Heart right ventricle (tissue), 16 donors: Measurements from ENCODE around the gene PAPSS1. TPM values are rescaled to one million over a fixed set of nuclear protein-coding genes. Genes with fewer than 3 reads are reported as not detected.

ENCODE experiments used
- ATAC-seq, 8 donors: fragments of 200-7000 bp; cut with Tn5 transposase; one replicate each; pipeline ENCODE4 v1.9.1; 2020; ENCODE audit warnings: mild to moderate bottlenecking in 8 of 8, moderate library complexity in 8 of 8, moderate number of reproducible peaks in 1 of 8
- DNase-seq, 2 donors: peaks; one replicate each; pipeline ENCODE4 v3.0.0-alpha.2; 2020
- H3K27ac ChIP-seq, 10 donors: fragments of 200-600 bp; sonication (generic) in 2 of 10; one replicate each; pipeline versions ENCODE4 v1.5.0 to v1.8.0; 2020 to 2022; ENCODE audit warnings: mild to moderate bottlenecking in 3 of 10
- H3K27me3 ChIP-seq, 7 donors: fragments of 200-600 bp; one replicate each; pipeline ENCODE4 v1.8.0; 2021 to 2022; ENCODE audit warnings: mild to moderate bottlenecking in 2 of 7
- H3K36me3 ChIP-seq, 9 donors: fragments of 200-600 bp; sonication (generic) in 1 of 9; one replicate each; pipeline versions ENCODE4 v1.5.0 to v1.8.0; 2020 to 2022; ENCODE audit warnings: mild to moderate bottlenecking in 2 of 9
- H3K4me1 ChIP-seq, 9 donors: fragments of 200-600 bp; sonication (generic) in 1 of 9; one replicate each; pipeline versions ENCODE4 v1.5.0 to v1.8.0; 2020 to 2022; ENCODE audit warnings: mild to moderate bottlenecking in 4 of 9
- H3K4me3 ChIP-seq, 10 donors: fragments of 200-600 bp; sonication (generic) in 2 of 10; one replicate each; pipeline versions ENCODE4 v1.5.0 to v1.8.0; 2020 to 2022; ENCODE audit warnings: mild to moderate bottlenecking in 7 of 10, moderate library complexity in 2 of 10
- H3K9me3 ChIP-seq, 11 donors: fragments of 200-600 bp in 10 of 11; sonication (generic) in 2 of 11; one replicate each; pipeline versions ENCODE4 v1.5.0 to v1.8.0; 2013 to 2022; ENCODE audit warnings: mild to moderate bottlenecking in 2 of 11, control low read depth in 1 of 11, moderate library complexity in 1 of 11
- CTCF ChIP-seq, 9 donors: fragments of 200-600 bp; sonication (generic) in 2 of 9; IDR thresholded peaks; one replicate each; pipeline versions ENCODE4 v1.5.0 to v1.8.0; 2021 to 2022; ENCODE audit warnings: antibody characterized with exemption in 9 of 9, mild to moderate bottlenecking in 5 of 9, moderate library complexity in 1 of 9
- WGBS, 2 donors: extraction: QIAGEN DNeasy Blood & Tissue Kit; methylation state at CpG; one replicate each; pipeline ENCODE4 v1.1.7; 2013; ENCODE audit warnings: inconsistent platforms in 1 of 2; 5-methylcytosine and 5-hydroxymethylcytosine counted together
- intact Hi-C, 10 donors: fragments of 100-400 bp; cut with DNase I; formaldehyde crosslinking; loops; one replicate each; pipeline versions ENCODE4 v1.11.1 to v1.14.2; 2022
- polyA plus RNA-seq, 2 donors: library from polyadenylated mRNA; stranded (reverse); fragments of 200-250 nt; gene quantifications; one replicate each; pipeline ENCODE4 v1.2.3, GENCODE V29; 2013
- total RNA-seq, 10 donors: library from RNA; stranded (reverse); fragmentation: NEBNext Ultra II Directional in 3 of 10; extraction: Animal tissue kit (Norgen Biotek cat#: 25700) in 3 of 10; gene quantifications; one replicate each; pipeline versions ENCODE4 v1.2.1 to v1.2.4, GENCODE V29; 2021 to 2023
- donor health status: Arrhythmogenic right ventricular cardiomyopathy.
- donor health status: ischemic (EF 13 %, LVEDD 7.1; RV severe dilation, severe dysfunction).
- donor health status: healthy with polysubstance abuse.
- donor health status: DM: no; HTN: yes; CAD: no.
- donor health status: DM: no; HTN: no; CAD: no.
- donor health status: ischemic (EF 25% LVEDD 6.9; RV normal size, moderate dysfunction).
- donor health status: ischemic (EF 25% LVEDD 5.7; RV mildly dilated, moderate dysfunction).
- donor health status: healthy.
- donor health status: DM: yes; HTN: yes; CAD: no.
- donor health status: Ischemic cardiomyopathy.
- donor health status: ischemic (EF 35%, LVEDD 5.7; RV mildly dilated, moderate dysfunction).
- donor health status: nonischemic (EF 11% LVEDD 7.7; RV severe dilation, severe dysfunction).
- donor health status: DM: yes; HTN: yes; CAD: no.
- donor health status: PGD.
- donor health status: ischemic (EF 29% LVEDD 5.4; RV normal size, mild dysfunction).
- donor health status: nonischemic (EF 23%, LVEDD 6.1; RV moderate dilation, normal function).

PAPSS1 gene
- total and polyA plus RNA-seq, 12 donors: 6.9 to 18.9 (median 10.7) TPM

GRCh38 chr4:107564326-107564725 is 155.7 kb downstream of the PAPSS1 start:
- Histone ChIP-seq H3K36me3 (no peaks in the 10 kb centered on the region), H3K4me3 (no peak overlapping the region), H3K27me3 (no peaks in the 10 kb centered on the region), H3K27ac (no peak overlapping the region), H3K4me1 (no peaks in the 10 kb centered on the region), H3K9me3 (peaks cover 0 to 43% (median 15%) of the 10 kb centered on the region in 11 donors)
- intact Hi-C loops: no loop called here
- DNase-seq (no peak), ATAC-seq (no peak)
- TF ChIP-seq CTCF (IDR thresholded peaks at IDR 0.05): no peak
- 18 to 21% methylated on average over 5 of the region's 5 CpGs for WGBS, 2 donors

Other genes starting within 250 kb of the PAPSS1 start
- 10 to 100 TPM; 14.3 to 36.9 (median 25.8) TPM for gene SGMS2, start 104.7 kb upstream of the PAPSS1 start, total RNA-seq
- gene SGMS2, start 104.7 kb upstream of the PAPSS1 start, polyA plus RNA-seq: 10 to 100 TPM in 1 of 2 donors, 1 to 10 TPM in 1; 2.3 to 12.4 TPM
- 10 to 100 TPM in 1 of 10 donors, 1 to 10 TPM in 9; 5.6 to 10.2 (median 6.7) TPM for gene CYP2U1, start 211.3 kb upstream of the PAPSS1 start, total RNA-seq
- gene CYP2U1, start 211.3 kb upstream of the PAPSS1 start, polyA plus RNA-seq: 1 to 10 TPM; 3.2 to 5.8 TPM